Upper lobe of right lung (tissue), 1 donor: ENCODE data around the gene SLC22A2. TPM values are rescaled to one million over a fixed set of nuclear protein-coding genes. Genes with fewer than 3 reads are reported as not detected.

Source experiments
- ATAC-seq: fragments of 200-7000 bp; cut with Tn5 transposase; one replicate; pipeline ENCODE4 v1.9.1; 2020; ENCODE audit warnings: mild to moderate bottlenecking, moderate library complexity
- DNase-seq: peaks from one replicate; pipeline ENCODE4 v3.0.0-alpha.2; 2020
- H3K27ac ChIP-seq: fragments of 200-600 bp; one replicate; pipeline ENCODE4 v1.8.0; 2022
- H3K27me3 ChIP-seq: fragments of 200-600 bp; one replicate; pipeline ENCODE4 v1.8.0; 2022; ENCODE audit warnings: mild to moderate bottlenecking
- H3K36me3 ChIP-seq: fragments of 200-600 bp; one replicate; pipeline ENCODE4 v1.8.0; 2022
- H3K4me1 ChIP-seq: fragments of 200-600 bp; one replicate; pipeline ENCODE4 v1.8.0; 2022
- H3K4me3 ChIP-seq: fragments of 200-600 bp; one replicate; pipeline ENCODE4 v1.8.0; 2022; ENCODE audit warnings: mild to moderate bottlenecking
- H3K9me3 ChIP-seq: fragments of 200-600 bp; one replicate; pipeline ENCODE4 v1.8.0; 2022
- intact Hi-C: fragments of 100-400 bp; cut with DNase I; formaldehyde crosslinking; loops from one replicate; pipeline ENCODE4 v1.11.0; 2022
- total RNA-seq: library from RNA; stranded (reverse); fragmentation: NEBNext Ultra II Directional; extraction: Animal tissue kit (Norgen Biotek cat#: 25700); gene quantifications from one replicate; pipeline ENCODE4 v1.2.1, GENCODE V29; 2021
- TF ChIP-seq, protein P1 (sequence below): fragments of 200-600 bp; IDR thresholded peaks from one replicate; pipeline ENCODE4 v1.8.0; 2022; ENCODE audit warnings: antibody characterized with exemption
- donor health status: DM: no; HTN: yes; CAD: no; lungs with severe emphysema.

Gene SLC22A2
- total RNA-seq, 1 donor from 2014 or later: not detected

DNA sequence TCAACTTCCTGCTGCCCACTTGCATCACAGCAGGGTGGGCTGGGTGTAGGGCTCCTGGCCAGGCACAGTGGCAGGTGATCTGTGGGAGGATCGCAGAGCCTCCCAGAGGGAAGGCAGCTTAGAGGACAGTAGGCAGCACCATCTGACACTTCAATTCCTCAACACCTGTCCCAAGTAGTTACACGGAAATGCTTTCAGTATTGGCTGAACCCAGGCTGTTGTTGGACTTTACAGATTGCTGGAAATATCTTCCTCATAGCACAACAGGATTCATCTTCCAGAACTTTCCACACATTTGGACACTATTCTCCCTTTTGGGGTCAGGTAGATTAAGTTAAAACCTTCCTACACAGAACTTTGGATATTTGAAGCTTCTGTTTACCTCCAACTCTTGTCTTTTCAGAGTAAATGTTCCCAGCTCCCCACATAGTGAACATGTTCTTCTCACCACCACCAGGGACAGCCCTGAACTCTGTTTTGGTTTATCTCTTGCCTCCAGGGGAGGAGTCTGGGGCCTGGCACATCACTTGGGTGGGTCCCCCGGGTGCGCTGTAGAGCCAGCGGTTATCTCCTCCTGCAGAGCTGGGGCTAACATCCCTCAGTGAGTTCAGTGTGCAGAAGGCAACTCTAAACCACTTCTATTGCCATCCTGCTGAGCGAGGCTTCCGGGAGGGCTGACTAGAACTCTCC, 3.5 kb upstream of the SLC22A2 start:
- no peak overlapping the region for H3K27ac ChIP-seq
- no peak overlapping the region for H3K4me3 ChIP-seq
- ATAC-seq: no peak
- no peaks in the 10 kb centered on the region for H3K9me3 ChIP-seq
- TF ChIP-seq, protein P1, sequence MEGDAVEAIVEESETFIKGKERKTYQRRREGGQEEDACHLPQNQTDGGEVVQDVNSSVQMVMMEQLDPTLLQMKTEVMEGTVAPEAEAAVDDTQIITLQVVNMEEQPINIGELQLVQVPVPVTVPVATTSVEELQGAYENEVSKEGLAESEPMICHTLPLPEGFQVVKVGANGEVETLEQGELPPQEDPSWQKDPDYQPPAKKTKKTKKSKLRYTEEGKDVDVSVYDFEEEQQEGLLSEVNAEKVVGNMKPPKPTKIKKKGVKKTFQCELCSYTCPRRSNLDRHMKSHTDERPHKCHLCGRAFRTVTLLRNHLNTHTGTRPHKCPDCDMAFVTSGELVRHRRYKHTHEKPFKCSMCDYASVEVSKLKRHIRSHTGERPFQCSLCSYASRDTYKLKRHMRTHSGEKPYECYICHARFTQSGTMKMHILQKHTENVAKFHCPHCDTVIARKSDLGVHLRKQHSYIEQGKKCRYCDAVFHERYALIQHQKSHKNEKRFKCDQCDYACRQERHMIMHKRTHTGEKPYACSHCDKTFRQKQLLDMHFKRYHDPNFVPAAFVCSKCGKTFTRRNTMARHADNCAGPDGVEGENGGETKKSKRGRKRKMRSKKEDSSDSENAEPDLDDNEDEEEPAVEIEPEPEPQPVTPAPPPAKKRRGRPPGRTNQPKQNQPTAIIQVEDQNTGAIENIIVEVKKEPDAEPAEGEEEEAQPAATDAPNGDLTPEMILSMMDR: no peak
- H3K4me1 ChIP-seq: no peaks in the 10 kb centered on the region
- no peaks in the 10 kb centered on the region for H3K36me3 ChIP-seq
- no peak for DNase-seq
- no peaks in the 10 kb centered on the region for H3K27me3 ChIP-seq
- intact Hi-C loops: no loop called here

DNA sequence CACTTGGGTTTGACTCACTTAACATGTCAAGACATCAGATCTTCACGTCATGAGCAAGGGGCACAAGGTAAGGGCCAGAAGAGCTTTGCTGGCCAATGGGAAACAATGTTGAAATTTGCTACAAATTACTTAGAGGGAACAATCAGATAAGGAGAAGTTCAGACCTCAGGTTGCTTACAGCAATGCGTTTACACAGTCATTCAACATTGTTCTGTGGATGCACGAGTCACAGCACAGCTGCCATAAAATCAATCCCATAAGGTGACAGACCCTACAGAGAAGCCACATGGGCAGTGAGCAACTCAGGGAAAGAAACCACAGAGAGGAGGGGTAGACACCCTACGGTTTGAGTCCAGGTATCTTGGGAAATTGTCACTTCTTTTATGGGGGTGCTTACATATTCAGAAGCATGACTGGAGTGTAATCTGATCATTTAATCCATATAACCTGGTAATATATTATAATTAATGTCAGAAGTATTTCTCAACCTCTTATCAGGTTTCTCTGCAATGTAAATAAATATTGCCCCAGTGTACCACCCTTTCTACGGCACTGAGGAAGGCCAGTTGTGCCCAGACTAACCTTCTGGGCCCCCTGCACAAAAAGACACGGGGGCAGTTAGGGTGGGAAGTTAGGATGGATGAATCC, 2.3 kb upstream of the SLC22A2 start:
- Histone ChIP-seq H3K4me3 (no peak overlapping the region), H3K27ac (no peak overlapping the region), H3K4me1 (no peaks in the 10 kb centered on the region), H3K36me3 (no peaks in the 10 kb centered on the region), H3K27me3 (no peaks in the 10 kb centered on the region), H3K9me3 (no peaks in the 10 kb centered on the region)
- TF ChIP-seq, protein P1: no peak
- intact Hi-C loops: no loop called here
- ATAC-seq: no peak
- DNase-seq: no peak

DNA sequence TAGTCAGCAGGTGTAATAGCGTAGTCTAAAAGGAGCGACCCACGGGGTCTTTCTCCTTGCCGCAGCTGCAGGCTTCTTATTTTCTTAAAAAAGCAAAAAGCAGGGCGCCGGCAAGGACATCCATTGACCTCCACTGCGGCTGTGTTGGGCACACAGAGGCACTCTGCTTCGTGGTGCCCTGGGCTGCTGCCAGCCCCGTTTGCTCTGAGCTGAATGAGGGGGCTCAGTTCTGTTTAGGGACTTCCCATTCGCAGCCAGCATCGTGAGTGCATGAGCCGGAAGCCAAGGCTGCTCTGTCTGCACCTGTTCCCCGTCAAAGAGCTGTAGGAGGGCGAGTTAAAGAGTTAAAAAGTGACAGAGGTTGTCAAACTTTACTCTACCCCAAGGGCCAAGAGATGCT, 1.7 kb upstream of the SLC22A2 start:
- ATAC-seq: no peak
- intact Hi-C loops: no loop called here
- Histone ChIP-seq H3K27me3 (no peaks in the 10 kb centered on the region), H3K4me3 (no peak overlapping the region), H3K36me3 (no peaks in the 10 kb centered on the region), H3K27ac (no peak overlapping the region), H3K9me3 (no peaks in the 10 kb centered on the region), H3K4me1 (no peaks in the 10 kb centered on the region)
- no peak for DNase-seq
- TF ChIP-seq, protein P1: no peak

DNA sequence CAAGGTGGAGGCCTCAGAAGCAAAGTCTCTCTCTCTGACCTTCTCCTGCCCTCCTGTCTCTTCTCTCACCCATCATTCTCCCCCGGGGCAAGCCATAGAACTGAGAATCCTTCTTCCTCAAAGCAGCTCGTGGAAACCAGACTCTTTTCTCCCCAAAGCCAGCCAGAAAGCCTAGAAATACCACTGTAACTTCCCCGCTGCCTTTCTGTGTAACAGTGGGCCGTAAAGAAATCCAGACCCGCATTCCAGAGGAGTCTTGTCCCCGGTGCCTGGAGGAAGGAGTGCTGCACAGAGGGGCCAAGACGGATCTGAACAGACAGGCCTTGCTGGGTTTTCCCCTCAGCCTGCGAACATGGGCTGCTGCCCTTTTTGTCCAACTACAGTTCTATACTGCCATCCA, 977 bp upstream of the SLC22A2 start:
- TF ChIP-seq, protein P1: no peak
- Histone ChIP-seq H3K4me3 (no peak overlapping the region), H3K27me3 (no peaks in the 10 kb centered on the region), H3K4me1 (no peaks in the 10 kb centered on the region), H3K9me3 (no peaks in the 10 kb centered on the region), H3K27ac (no peak overlapping the region), H3K36me3 (no peaks in the 10 kb centered on the region)
- ATAC-seq (no peak), DNase-seq (no peak)
- intact Hi-C loops: no loop called here

DNA sequence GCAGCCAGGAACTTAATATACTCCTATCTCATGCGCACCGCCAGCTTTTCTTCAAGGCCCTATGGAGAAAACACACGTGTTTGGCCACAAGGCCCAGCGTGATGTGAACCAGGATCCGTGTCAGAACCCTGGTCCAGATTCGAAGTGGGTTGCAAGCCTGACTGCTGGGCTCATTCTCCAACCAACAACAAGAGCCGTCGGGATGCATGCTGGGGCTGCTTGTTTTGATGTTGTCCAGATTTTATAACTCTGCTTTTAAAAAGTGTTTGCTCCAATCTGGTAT, 463 bp upstream of the SLC22A2 start:
- no peak overlapping the region for H3K27ac ChIP-seq
- ATAC-seq: no peak

More for the DNA sequence above, 463 bp upstream of the SLC22A2 start:
- no peak overlapping the region for H3K4me3 ChIP-seq
- DNase-seq: no peak
- TF ChIP-seq, protein P1: no peak
- H3K4me1 ChIP-seq: no peaks in the 10 kb centered on the region
- no peaks in the 10 kb centered on the region for H3K27me3 ChIP-seq
- no peaks in the 10 kb centered on the region for H3K9me3 ChIP-seq
- intact Hi-C loops: no loop called here
- no peaks in the 10 kb centered on the region for H3K36me3 ChIP-seq
